ENCODE data around the gene COL23A1.

Gene COL23A1

GRCh38 chr5:178425621-178426068 lies 164.5 kb downstream of the COL23A1 start:
- Mint-ChIP-seq H3K4me1 (ENCODE audit: low read depth) (no peaks in the 10 kb centered on the region), H3K27ac (no peak overlapping the region), H3K27me3 (no peaks in the 10 kb centered on the region), H3K36me3 (ENCODE audit: low read depth) (no peaks in the 10 kb centered on the region), H3K9me3 (no peaks in the 10 kb centered on the region), H3K4me3 (no peak overlapping the region)

GRCh38 chr5:178424810-178425177 lies 165.4 kb downstream of the COL23A1 start:
- Mint-ChIP-seq H3K4me1 (ENCODE audit: low read depth) (no peaks in the 10 kb centered on the region), H3K27ac (no peak overlapping the region), H3K36me3 (ENCODE audit: low read depth) (no peaks in the 10 kb centered on the region), H3K4me3 (no peak overlapping the region), H3K9me3 (no peaks in the 10 kb centered on the region), H3K27me3 (no peaks in the 10 kb centered on the region)

GRCh38 chr5:178423901-178424809 lies 166.0 kb downstream of the COL23A1 start:
- Mint-ChIP-seq H3K27ac (no peak overlapping the region), H3K27me3 (no peaks in the 10 kb centered on the region), H3K9me3 (no peaks in the 10 kb centered on the region), H3K4me1 (ENCODE audit: low read depth) (no peaks in the 10 kb centered on the region), H3K4me3 (no peak overlapping the region), H3K36me3 (ENCODE audit: low read depth) (no peaks in the 10 kb centered on the region)

- Mint-ChIP-seq H3K36me3 (ENCODE audit: low read depth) (no peaks in the 10 kb centered on the region), H3K27me3 (no peaks in the 10 kb centered on the region), H3K9me3 (no peaks in the 10 kb centered on the region), H3K27ac (no peak overlapping the region), H3K4me1 (ENCODE audit: low read depth) (no peaks in the 10 kb centered on the region), H3K4me3 (no peak overlapping the region)
Observed at GRCh38 chr5:178423431-178423830, 166.8 kb downstream of the COL23A1 start.

- no peaks in the 10 kb centered on the region for H3K27me3 Mint-ChIP-seq
- H3K27ac Mint-ChIP-seq: no peak overlapping the region
- H3K9me3 Mint-ChIP-seq: no peaks in the 10 kb centered on the region
Observed at GRCh38 chr5:178422400-178422775, 167.8 kb downstream of the COL23A1 start.

GRCh38 chr5:178421699-178422399 lies 168.3 kb downstream of the COL23A1 start:
- Mint-ChIP-seq H3K27ac (no peak overlapping the region), H3K4me3 (no peak overlapping the region), H3K27me3 (no peaks in the 10 kb centered on the region), H3K36me3 (ENCODE audit: low read depth) (no peaks in the 10 kb centered on the region), H3K4me1 (ENCODE audit: low read depth) (no peaks in the 10 kb centered on the region), H3K9me3 (no peaks in the 10 kb centered on the region)

More at GRCh38 chr5:178422400-178422775, 167.8 kb downstream of the COL23A1 start:
- Mint-ChIP-seq H3K4me1 (ENCODE audit: low read depth) (no peaks in the 10 kb centered on the region), H3K4me3 (no peak overlapping the region), H3K36me3 (ENCODE audit: low read depth) (no peaks in the 10 kb centered on the region)

GRCh38 chr5:178421128-178421527 lies 169.1 kb downstream of the COL23A1 start:
- Mint-ChIP-seq H3K27ac (no peak overlapping the region), H3K4me3 (no peak overlapping the region), H3K36me3 (ENCODE audit: low read depth) (no peaks in the 10 kb centered on the region), H3K27me3 (no peaks in the 10 kb centered on the region), H3K9me3 (no peaks in the 10 kb centered on the region), H3K4me1 (ENCODE audit: low read depth) (no peaks in the 10 kb centered on the region)

GRCh38 chr5:178420354-178420781 lies 169.8 kb downstream of the COL23A1 start:
- Mint-ChIP-seq H3K9me3 (no peaks in the 10 kb centered on the region), H3K27ac (no peak overlapping the region), H3K4me3 (no peak overlapping the region), H3K36me3 (ENCODE audit: low read depth) (no peaks in the 10 kb centered on the region), H3K27me3 (no peaks in the 10 kb centered on the region), H3K4me1 (ENCODE audit: low read depth) (no peaks in the 10 kb centered on the region)

- no peak overlapping the region for H3K4me3 Mint-ChIP-seq
- H3K27ac Mint-ChIP-seq: no peak overlapping the region
- H3K9me3 Mint-ChIP-seq: no peaks in the 10 kb centered on the region
- no peaks in the 10 kb centered on the region for H3K27me3 Mint-ChIP-seq
- no peaks in the 10 kb centered on the region for H3K36me3 Mint-ChIP-seq (ENCODE audit: low read depth)
- no peaks in the 10 kb centered on the region for H3K4me1 Mint-ChIP-seq (ENCODE audit: low read depth)
Observed at GRCh38 chr5:178419651-178420050, 170.5 kb downstream of the COL23A1 start.

GRCh38 chr5:178419196-178419595 lies 171.0 kb downstream of the COL23A1 start:
- no peak overlapping the region for H3K4me3 Mint-ChIP-seq

GRCh38 chr5:178418471-178419010 lies 171.7 kb downstream of the COL23A1 start:
- Mint-ChIP-seq H3K9me3 (no peaks in the 10 kb centered on the region), H3K27me3 (no peaks in the 10 kb centered on the region), H3K4me1 (ENCODE audit: low read depth) (no peaks in the 10 kb centered on the region), H3K27ac (no peak overlapping the region), H3K4me3 (no peak overlapping the region), H3K36me3 (ENCODE audit: low read depth) (no peaks in the 10 kb centered on the region)

More at GRCh38 chr5:178419196-178419595, 171.0 kb downstream of the COL23A1 start:
- Mint-ChIP-seq H3K27me3 (no peaks in the 10 kb centered on the region), H3K4me1 (ENCODE audit: low read depth) (no peaks in the 10 kb centered on the region), H3K9me3 (no peaks in the 10 kb centered on the region), H3K27ac (no peak overlapping the region), H3K36me3 (ENCODE audit: low read depth) (no peaks in the 10 kb centered on the region)

- Mint-ChIP-seq H3K27ac (no peak overlapping the region), H3K27me3 (peaks cover under 1% of the 10 kb centered on the region), H3K36me3 (ENCODE audit: low read depth) (no peaks in the 10 kb centered on the region), H3K4me3 (no peak overlapping the region), H3K9me3 (no peaks in the 10 kb centered on the region), H3K4me1 (ENCODE audit: low read depth) (no peaks in the 10 kb centered on the region)
Observed at GRCh38 chr5:178418031-178418430, 172.2 kb downstream of the COL23A1 start.

- H3K27ac Mint-ChIP-seq: no peak overlapping the region
- no peaks in the 10 kb centered on the region for H3K9me3 Mint-ChIP-seq
- no peaks in the 10 kb centered on the region for H3K4me1 Mint-ChIP-seq (ENCODE audit: low read depth)
- no peaks in the 10 kb centered on the region for H3K36me3 Mint-ChIP-seq (ENCODE audit: low read depth)
- H3K27me3 Mint-ChIP-seq: peaks cover 5% of the 10 kb centered on the region
- H3K4me3 Mint-ChIP-seq: no peak overlapping the region
Observed at GRCh38 chr5:178417391-178417811, 172.8 kb downstream of the COL23A1 start.

GRCh38 chr5:178416919-178417318 lies 173.3 kb downstream of the COL23A1 start:
- H3K4me1 Mint-ChIP-seq (ENCODE audit: low read depth): no peaks in the 10 kb centered on the region
- no peak overlapping the region for H3K4me3 Mint-ChIP-seq
- no peaks in the 10 kb centered on the region for H3K9me3 Mint-ChIP-seq
- H3K27ac Mint-ChIP-seq: no peak overlapping the region
- H3K36me3 Mint-ChIP-seq (ENCODE audit: low read depth): no peaks in the 10 kb centered on the region
- peaks cover 6% of the 10 kb centered on the region for H3K27me3 Mint-ChIP-seq

- H3K4me3 Mint-ChIP-seq: no peak overlapping the region
- no peak overlapping the region for H3K27ac Mint-ChIP-seq
- H3K4me1 Mint-ChIP-seq (ENCODE audit: low read depth): no peaks in the 10 kb centered on the region
- no peaks in the 10 kb centered on the region for H3K36me3 Mint-ChIP-seq (ENCODE audit: low read depth)
- H3K9me3 Mint-ChIP-seq: no peaks in the 10 kb centered on the region
- H3K27me3 Mint-ChIP-seq: peaks cover 10% of the 10 kb centered on the region
Observed at GRCh38 chr5:178416206-178416882, 173.8 kb downstream of the COL23A1 start.
